Gastroesophageal sphincter (tissue), 4 donors: ENCODE data around the gene CHFR. TPM values are rescaled to one million over a fixed set of nuclear protein-coding genes. Genes with fewer than 3 reads are reported as not detected.
"Not testable (repeated sequence)": the region's sequence is repeated elsewhere in the genome, so short reads cannot be mapped to it uniquely, and the experiment has no call there.

Experiments
- ATAC-seq: fragments of 150-250 bp; one replicate; pipeline ENCODE4 v1.9.1; 2016; ENCODE audit warnings: mild to moderate bottlenecking, moderate library complexity
- H3K27ac ChIP-seq, 4 donors: fragments of 200-600 bp; sonication (generic) in 3 of 4; 1 replicate in 3 of 4; 2 replicates in 1 of 4; pipeline ENCODE4 v1.5.1; 2016 to 2019
- H3K27me3 ChIP-seq: fragments of 200-600 bp; sonication (generic); one replicate; pipeline ENCODE4 v1.5.1; 2019
- H3K36me3 ChIP-seq, 2 donors: fragments of 200-600 bp; sonication (generic); one replicate each; pipeline ENCODE4 v1.5.1; 2019; ENCODE audit warnings: control low read depth in 1 of 2
- H3K4me1 ChIP-seq, 3 donors: fragments of 200-600 bp; sonication (generic); 1 replicate in 2 of 3; 2 replicates in 1 of 3; pipeline ENCODE4 v1.5.1; 2016 to 2019; ENCODE audit warnings: control low read depth in 2 of 3
- H3K4me3 ChIP-seq, 2 donors: fragments of 200-600 bp; sonication (generic); one replicate each; pipeline ENCODE4 v1.5.1; 2019; ENCODE audit warnings: mild to moderate bottlenecking in 1 of 2, moderate library complexity in 1 of 2
- H3K9me3 ChIP-seq, 3 donors: fragments of 200-600 bp; sonication (generic); one replicate each; pipeline ENCODE4 v1.5.1; 2017 to 2019; ENCODE audit warnings: control low read depth in 2 of 3
- CTCF ChIP-seq, 4 experiments: fragments of 200-600 bp in 2 of 4; fragments of 450-650 bp in 2 of 4; sonication (generic) in 1 of 4; IDR thresholded peaks; one replicate each; pipeline ENCODE4 v1.5.1; 2017 to 2019; ENCODE audit warnings: antibody characterized with exemption in 4 of 4, mild to moderate bottlenecking in 2 of 4, moderate library complexity in 2 of 4
- EP300 ChIP-seq: sonication (generic); formaldehyde crosslinking; IDR thresholded peaks from one replicate; pipeline ENCODE4 v1.6.1; 2017; ENCODE audit warnings: antibody characterized with exemption, mild to moderate bottlenecking
- POLR2A ChIP-seq, 2 donors: fragments of 450-650 bp; IDR thresholded peaks; one replicate each; pipeline ENCODE4 v1.6.1; 2017; ENCODE audit warnings: antibody characterized with exemption in 2 of 2, mild to moderate bottlenecking in 2 of 2, moderate library complexity in 1 of 2
- POLR2AphosphoS5 ChIP-seq: sonication (generic); formaldehyde crosslinking; IDR thresholded peaks from one replicate; pipeline ENCODE4 v1.6.1; 2017; ENCODE audit warnings: antibody characterized with exemption
- WGBS, 2 donors: methylation state at CpG; one replicate each; pipeline ENCODE4 v1.1.5; 2018; ENCODE audit warnings: low coverage in 1 of 2; 5-methylcytosine and 5-hydroxymethylcytosine counted together
- total RNA-seq, 4 donors: library from RNA; depleted of rRNA; stranded (reverse); fragments of >200 nt; gene quantifications; one replicate each; pipeline ENCODE4 v1.1.0, GENCODE V29; 2016

CHFR gene
- total RNA-seq, 4 donors from 2014 or later, result 30.8 to 42.1 (median 36.8) TPM

DNA sequence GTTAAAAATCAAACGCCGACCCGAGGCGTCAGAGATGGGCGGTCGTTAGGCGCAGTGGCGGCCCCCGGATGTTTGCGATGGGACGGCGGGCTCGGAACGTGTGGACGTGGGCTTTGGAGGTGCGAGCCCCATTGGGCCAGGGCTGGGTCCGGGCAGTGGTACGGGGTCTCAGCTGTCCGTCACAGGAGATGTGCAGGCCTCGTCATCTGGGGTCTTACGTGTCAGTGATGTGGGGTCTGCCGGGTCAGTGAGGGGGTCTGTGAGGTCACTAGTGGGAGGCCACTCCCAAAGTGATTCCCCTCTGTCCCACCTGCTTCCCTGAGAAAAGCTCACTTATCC is 21.6 kb upstream of the CHFR start:
- ATAC-seq, result no peak
- peak overlapping the region; percentile 30 to 73 for H3K4me3 ChIP-seq
- no peaks in the 10 kb centered on the region for H3K27me3 ChIP-seq
- H3K36me3 ChIP-seq, result no peaks in the 10 kb centered on the region
- no CpG with 5 or more reads among the region's 22 CpGs for WGBS, 2 donors
- no peak for TF ChIP-seq EP300
- no peak for TF ChIP-seq CTCF (IDR thresholded peaks at IDR 0.05)
- TF ChIP-seq POLR2A (IDR thresholded peaks at IDR 0.05), result no peak
- TF ChIP-seq POLR2AphosphoS5, result no peak
- peaks cover 0 to 18% (median 0%) of the 10 kb centered on the region in 3 donors for H3K9me3 ChIP-seq
- peak overlapping the region; percentile 30 to 90 (median 86) for H3K27ac ChIP-seq
- H3K4me1 ChIP-seq, result peaks cover 0 to 31% (median 0%) of the 10 kb centered on the region in 3 donors

- Histone ChIP-seq H3K9me3 (peaks cover 0 to 18% (median 0%) of the 10 kb centered on the region in 3 donors), H3K27me3 (no peaks in the 10 kb centered on the region), H3K27ac (peak overlapping the region; percentile 78 to 90 (median 86)), H3K4me1 (peaks cover 0 to 31% (median 0%) of the 10 kb centered on the region in 3 donors), H3K4me3 (peak overlapping the region; percentile 30 to 73), H3K36me3 (no peaks in the 10 kb centered on the region)
- ATAC-seq, result peak; percentile 96
- WGBS, 2 donors, result 0% methylated on average over 11 to 32 of the region's 85 CpGs
- TF ChIP-seq POLR2AphosphoS5, result peak; percentile 69
- TF ChIP-seq EP300, result no peak
- TF ChIP-seq POLR2A (IDR thresholded peaks at IDR 0.05), result peak; percentile 47 to 61
- TF ChIP-seq CTCF (IDR thresholded peaks at IDR 0.05), result peak in 1 of 4 experiments; percentile 5
Measured at GRCh38 chr12:132908145-132909029, 21.0 kb upstream of the CHFR start.

DNA sequence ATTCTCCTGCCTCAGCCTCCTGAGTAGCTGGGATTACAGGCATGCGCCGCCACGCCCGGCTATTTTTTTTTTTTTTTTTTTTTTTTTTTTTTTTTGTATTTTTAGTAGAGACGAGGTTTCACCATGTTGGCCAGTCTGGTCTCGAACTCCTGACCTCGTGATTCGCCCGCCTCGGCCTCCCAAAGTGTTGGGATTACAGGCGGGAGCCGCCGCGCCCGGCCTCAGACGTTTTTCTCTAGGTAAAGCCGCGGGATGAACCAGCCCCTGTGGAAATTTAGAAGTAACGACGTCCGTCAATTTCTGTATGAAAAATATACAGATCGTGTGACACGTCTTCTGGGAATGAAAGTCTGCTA is 20.4 kb upstream of the CHFR start:
- H3K4me1 ChIP-seq, result peaks cover 0 to 31% (median 0%) of the 10 kb centered on the region in 3 donors
- H3K27me3 ChIP-seq, H3K36me3 ChIP-seq, ATAC-seq: not testable (repeated sequence)
- H3K27ac ChIP-seq, result peak overlapping the region; percentile 78 to 90 (median 86)
- H3K9me3 ChIP-seq, result peaks cover 0 to 18% (median 0%) of the 10 kb centered on the region in 3 donors
- 0 to 3% methylated on average over 5 to 6 of the region's 23 CpGs for WGBS, 2 donors
- H3K4me3 ChIP-seq, result peak overlapping the region; percentile 30 to 73

- Histone ChIP-seq H3K9me3 (peaks cover 0 to 18% (median 0%) of the 10 kb centered on the region in 3 donors), H3K4me3 (peak overlapping the region in 1 of 2 donors; percentile 73), H3K4me1 (peaks cover 0 to 31% (median 0%) of the 10 kb centered on the region in 3 donors), H3K27me3 (no peaks in the 10 kb centered on the region), H3K36me3 (no peaks in the 10 kb centered on the region), H3K27ac (peak overlapping the region in 2 of 4 donors; percentile 85 to 86)
- no peak for TF ChIP-seq EP300
- TF ChIP-seq POLR2AphosphoS5, result no peak
- no peak for TF ChIP-seq POLR2A (IDR thresholded peaks at IDR 0.05)
- TF ChIP-seq CTCF (IDR thresholded peaks at IDR 0.05), result no peak
- WGBS, 2 donors, result 22 to 63% methylated on average over 1 to 16 of the region's 16 CpGs
- no peak for ATAC-seq
Measured at GRCh38 chr12:132907216-132907615, 19.8 kb upstream of the CHFR start.

DNA sequence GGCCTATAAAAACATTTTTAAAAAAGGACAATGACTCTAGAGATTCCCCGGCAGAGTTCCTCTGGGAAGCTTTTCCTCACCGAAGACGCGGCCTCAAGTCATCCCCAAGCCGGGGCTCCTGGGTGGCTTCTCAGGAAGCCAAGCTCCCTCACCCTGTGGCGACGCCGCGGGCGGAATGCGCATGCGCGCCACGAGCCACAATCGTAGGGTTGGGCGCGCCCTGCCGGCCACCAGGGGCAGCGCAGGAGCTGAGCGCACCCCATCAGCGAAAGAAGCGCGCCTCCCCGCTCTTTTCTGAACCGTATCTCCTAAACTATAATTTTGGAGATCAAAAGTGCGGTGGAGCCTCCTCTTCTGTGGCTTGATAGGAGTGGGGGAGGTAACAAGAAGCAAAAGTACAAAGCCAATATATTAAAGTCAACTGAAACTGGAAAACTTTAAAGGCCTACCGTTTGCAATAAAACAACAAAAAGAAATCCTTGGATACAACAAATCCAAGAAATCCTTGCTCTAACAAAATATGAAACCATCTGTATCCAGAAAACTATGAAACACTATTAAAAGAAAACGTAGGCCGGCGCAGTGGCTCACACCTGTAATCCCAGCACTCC is 17.4 kb upstream of the CHFR start:
- peaks cover 0 to 31% (median 0%) of the 10 kb centered on the region in 3 donors for H3K4me1 ChIP-seq
- no peaks in the 10 kb centered on the region for H3K27me3 ChIP-seq
- no peaks in the 10 kb centered on the region for H3K36me3 ChIP-seq
- no peak for TF ChIP-seq POLR2A (IDR thresholded peaks at IDR 0.05)
- peak; percentile 90 to 98 (median 92) for TF ChIP-seq CTCF (IDR thresholded peaks at IDR 0.05)
- no peak for TF ChIP-seq EP300
- no peak for TF ChIP-seq POLR2AphosphoS5
- H3K27ac ChIP-seq, result peak overlapping the region in 3 of 4 donors; percentile 21 to 48 (median 38)
- ATAC-seq, result peak; percentile 26
- WGBS, 2 donors, result 17 to 30% methylated on average over 5 to 9 of the region's 30 CpGs
- H3K4me3 ChIP-seq, result peak overlapping the region in 1 of 2 donors; percentile 35
- peaks cover 0 to 4% (median 0%) of the 10 kb centered on the region in 3 donors for H3K9me3 ChIP-seq
